ENCODE results near the gene TRPM6.

Gene TRPM6

DNA sequence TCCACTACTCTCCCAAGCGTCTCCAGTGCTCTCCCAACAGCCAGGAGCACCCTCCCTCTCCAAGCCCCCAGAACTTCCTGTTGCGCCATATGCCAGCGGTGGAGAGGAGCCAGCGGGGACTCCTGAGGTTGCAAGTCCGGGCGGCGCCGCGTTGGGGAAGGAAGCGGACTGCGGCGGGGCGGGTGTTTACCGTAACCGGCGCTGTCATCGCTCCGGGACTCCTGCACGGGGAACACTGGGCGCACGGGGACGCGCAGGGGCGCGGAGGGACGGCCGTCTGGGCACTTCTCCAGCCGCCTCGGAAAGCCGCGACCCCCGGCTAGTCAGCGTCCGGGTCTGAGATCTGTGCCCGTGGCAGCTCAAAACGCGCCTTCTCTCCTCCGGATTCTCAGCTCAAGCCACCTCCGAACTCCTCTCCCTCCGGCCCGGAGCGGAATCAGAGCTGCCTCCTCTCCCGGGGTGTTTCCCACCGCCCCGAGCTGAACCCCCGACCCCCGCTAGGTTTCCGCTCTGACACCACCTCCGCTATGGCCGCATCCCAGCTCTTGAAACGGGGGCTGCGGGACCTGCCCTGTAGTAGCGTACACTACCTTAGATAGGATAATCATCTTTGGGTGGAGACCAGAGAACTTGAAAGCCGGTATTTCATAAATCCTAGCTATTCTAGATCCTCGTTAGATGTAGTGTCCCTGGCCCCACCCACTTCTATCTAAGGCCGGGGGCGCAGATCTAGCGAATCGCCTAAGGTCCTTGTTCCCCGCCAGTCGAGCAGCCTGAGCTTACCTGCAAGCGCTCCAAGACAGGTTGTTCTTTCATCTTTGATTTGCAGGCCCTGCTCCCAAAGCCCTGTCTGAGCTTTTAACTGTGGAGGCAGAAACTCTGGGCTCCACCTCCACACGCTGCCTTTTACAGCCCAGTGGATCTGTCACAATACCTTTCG, at the start of gene TRPM6:
Gene TRPM6 (minus strand): TSS at position 881 of the 940 bp plus-strand sequence. CDS start 65 bp downstream, at position 816.
- no peak for TF ChIP-seq GATA2 (IDR thresholded peaks at IDR 0.05; ENCODE audit: low read depth, low read length)
- no peak for TF ChIP-seq GATA3 (IDR thresholded peaks at IDR 0.05; ENCODE audit: low read depth, low read length)

GRCh38 chr9:74935008-74935407, 47.3 kb upstream of the TRPM6 start:
- TF ChIP-seq GATA2 (IDR thresholded peaks at IDR 0.05; ENCODE audit: low read depth, low read length), result no peak
- no peak for TF ChIP-seq GATA3 (IDR thresholded peaks at IDR 0.05; ENCODE audit: low read depth, low read length)

DNA sequence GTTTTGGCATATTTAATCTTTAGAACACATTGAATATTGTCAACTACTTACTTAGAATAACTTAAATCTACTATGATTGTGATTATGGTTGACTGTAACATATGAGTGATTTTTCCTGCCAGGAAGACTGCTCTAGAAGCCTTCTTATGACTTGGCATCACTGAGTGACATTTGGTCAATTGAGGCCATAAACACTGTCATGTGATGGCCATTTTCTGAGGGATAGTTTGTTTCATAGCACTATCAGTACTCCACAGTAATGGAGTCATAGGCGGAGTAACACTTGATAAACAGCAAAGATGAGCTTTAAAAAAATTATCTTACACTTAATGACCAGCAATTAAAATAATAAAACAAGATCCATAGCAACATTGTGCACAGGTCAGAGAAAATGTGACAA, 34.0 kb upstream of the TRPM6 start:
- no peak for TF ChIP-seq GATA3 (IDR thresholded peaks at IDR 0.05; ENCODE audit: low read depth, low read length)
- TF ChIP-seq GATA2 (IDR thresholded peaks at IDR 0.05; ENCODE audit: low read depth, low read length), result no peak

DNA sequence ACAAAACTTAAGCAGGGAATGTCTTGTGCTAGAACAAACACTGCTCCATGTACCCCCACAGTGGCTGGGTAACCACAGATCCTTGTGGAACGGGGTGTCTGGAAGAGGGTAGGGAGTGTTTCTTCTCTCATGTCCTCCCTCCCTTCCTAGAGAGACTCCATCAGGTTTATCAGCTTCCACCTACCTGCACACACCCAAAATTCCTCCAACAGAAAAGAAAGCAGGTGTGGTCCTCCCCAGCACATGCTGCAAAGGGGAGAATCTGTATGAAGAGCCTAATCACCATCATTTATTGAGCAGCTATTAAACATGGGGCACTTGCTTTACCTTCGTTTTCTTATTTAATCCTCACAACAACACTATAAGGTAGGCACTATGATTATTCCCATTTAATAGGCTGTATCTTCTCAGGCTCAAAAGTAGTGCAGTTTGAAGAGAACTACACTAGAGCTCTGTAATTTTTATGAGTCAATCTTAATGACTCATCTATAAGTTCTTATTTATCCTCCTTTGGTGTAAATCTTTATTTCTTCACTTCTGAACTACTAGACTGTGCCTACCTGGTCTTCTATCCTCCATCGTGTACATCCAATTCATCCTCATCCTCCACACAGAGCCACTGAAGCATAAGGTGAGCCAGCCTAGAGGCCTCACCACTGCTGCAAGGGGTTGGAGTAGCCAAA, 33.4 kb upstream of the TRPM6 start:
- TF ChIP-seq GATA3 (IDR thresholded peaks at IDR 0.05; ENCODE audit: low read depth, low read length) (no peak), GATA2 (IDR thresholded peaks at IDR 0.05; ENCODE audit: low read depth, low read length) (no peak)

DNA sequence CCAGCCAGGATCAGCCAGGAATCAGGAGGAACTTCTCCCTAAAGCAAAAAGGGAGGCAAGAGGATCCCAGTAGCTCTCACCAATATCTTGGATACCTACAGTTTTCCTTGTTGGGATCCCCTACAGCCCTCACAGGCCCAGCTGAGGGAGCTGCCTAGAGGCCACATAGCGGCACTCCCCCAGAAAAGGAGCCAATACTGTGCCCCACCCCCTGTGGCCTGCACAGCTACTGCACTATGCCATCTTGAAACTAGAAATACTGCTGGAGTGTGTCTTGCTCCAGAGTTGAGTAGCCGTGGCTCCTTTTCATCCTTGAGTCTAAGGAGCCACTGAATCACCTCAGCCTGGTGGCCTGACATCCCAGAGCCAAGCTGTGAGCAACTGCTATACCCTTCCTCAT, 22.3 kb upstream of the TRPM6 start:
- TF ChIP-seq GATA2 (IDR thresholded peaks at IDR 0.05; ENCODE audit: low read depth, low read length) (no peak), GATA3 (IDR thresholded peaks at IDR 0.05; ENCODE audit: low read depth, low read length) (no peak)

- no peak for TF ChIP-seq GATA2 (IDR thresholded peaks at IDR 0.05; ENCODE audit: low read depth, low read length)
- no peak for TF ChIP-seq GATA3 (IDR thresholded peaks at IDR 0.05; ENCODE audit: low read depth, low read length)
These were observed 20.9 kb upstream of the TRPM6 start for GRCh38 chr9:74908665-74909064.

GRCh38 chr9:74907085-74907484, 19.4 kb upstream of the TRPM6 start:
- no peak for TF ChIP-seq GATA3 (IDR thresholded peaks at IDR 0.05; ENCODE audit: low read depth, low read length)
- no peak for TF ChIP-seq GATA2 (IDR thresholded peaks at IDR 0.05; ENCODE audit: low read depth, low read length)

GRCh38 chr9:74901001-74901400, 13.3 kb upstream of the TRPM6 start:
- no peak for TF ChIP-seq GATA3 (IDR thresholded peaks at IDR 0.05; ENCODE audit: low read depth, low read length)

- TF ChIP-seq GATA2 (IDR thresholded peaks at IDR 0.05; ENCODE audit: low read depth, low read length) (no peak), GATA3 (IDR thresholded peaks at IDR 0.05; ENCODE audit: low read depth, low read length) (no peak)
These were observed 255 bp upstream of the TRPM6 start for GRCh38 chr9:74887981-74888370.

DNA sequence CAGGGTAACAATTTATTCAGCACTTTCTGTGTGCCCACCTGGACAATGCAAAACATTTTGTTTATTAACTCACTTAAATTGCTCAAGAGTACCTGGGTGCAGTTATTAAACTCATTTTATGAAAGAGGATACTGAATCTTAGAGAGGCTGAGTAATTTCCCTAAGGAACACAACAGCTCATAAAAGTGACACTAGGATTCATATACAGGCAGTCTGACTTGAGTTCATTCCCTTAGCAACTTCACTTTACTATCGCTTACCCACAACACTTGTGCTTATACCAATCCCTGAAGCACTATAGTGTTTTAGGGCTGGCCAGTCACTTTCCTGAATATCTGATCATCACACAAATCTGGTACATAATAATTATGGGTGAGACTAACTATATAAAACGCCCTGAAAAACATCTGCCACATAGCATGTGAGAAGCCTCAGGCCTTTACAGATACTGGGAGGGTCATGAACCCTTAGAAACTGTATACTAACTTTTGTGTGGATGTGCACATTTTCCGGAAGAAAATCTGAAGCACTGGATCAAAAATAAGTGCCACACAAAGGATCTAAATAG, 11.3 kb downstream of the TRPM6 start:
- TF ChIP-seq GATA3 (IDR thresholded peaks at IDR 0.05; ENCODE audit: low read depth, low read length) (no peak), GATA2 (IDR thresholded peaks at IDR 0.05; ENCODE audit: low read depth, low read length) (no peak)

- TF ChIP-seq GATA3 (IDR thresholded peaks at IDR 0.05; ENCODE audit: low read depth, low read length), result no peak
These were observed 12.1 kb downstream of the TRPM6 start for GRCh38 chr9:74875656-74876055.

DNA sequence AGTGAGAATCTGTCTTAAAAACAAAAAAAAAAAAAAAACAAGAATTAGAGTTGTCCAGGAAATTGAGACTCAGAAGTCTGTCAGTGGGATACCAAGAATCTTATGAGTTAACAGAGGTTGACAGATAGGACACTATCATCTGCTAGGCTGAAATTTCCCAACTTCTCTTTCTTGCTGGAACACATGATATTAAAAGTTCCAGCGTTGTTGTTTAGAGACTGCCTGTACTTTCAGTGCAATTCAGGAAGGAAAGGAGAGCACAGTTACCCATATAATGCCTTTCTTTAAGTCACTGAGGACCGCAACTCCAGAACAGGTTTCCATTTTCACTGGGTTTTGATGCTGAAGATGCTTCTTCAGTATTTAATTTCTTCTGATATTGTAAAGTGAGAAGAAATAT, 13.5 kb downstream of the TRPM6 start:
- no peak for TF ChIP-seq GATA2 (IDR thresholded peaks at IDR 0.05; ENCODE audit: low read depth, low read length)
- TF ChIP-seq GATA3 (IDR thresholded peaks at IDR 0.05; ENCODE audit: low read depth, low read length), result no peak

DNA sequence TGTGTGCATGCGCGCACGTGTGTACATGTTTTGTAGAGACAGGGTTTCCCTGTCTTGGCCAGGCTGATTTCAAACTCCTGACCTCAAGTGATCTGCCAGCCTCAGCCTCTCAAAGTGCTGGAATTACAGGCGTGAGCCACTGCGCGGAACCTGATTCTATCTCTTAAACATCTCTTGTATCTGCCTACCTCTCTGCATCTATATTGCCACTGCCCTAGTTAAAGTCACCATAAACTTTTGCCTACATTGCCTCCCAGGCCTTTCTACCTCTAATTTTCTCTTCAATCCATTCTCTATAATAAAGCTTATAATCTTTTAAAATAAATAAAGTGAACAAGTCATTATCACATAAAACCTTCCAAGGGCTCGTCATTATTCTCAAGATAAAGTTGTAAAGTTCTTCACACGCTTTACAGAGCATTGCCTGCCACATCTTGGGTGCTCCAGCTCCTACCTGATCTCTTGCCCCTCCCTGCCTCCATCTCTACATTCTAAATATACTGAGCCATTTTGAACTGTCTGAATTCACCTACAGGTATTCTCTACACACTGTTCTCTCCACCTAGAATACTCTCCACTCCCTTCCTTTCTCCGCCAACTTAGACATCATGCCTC, 15.0 kb downstream of the TRPM6 start:
- TF ChIP-seq GATA2 (IDR thresholded peaks at IDR 0.05; ENCODE audit: low read depth, low read length) (no peak), GATA3 (IDR thresholded peaks at IDR 0.05; ENCODE audit: low read depth, low read length) (no peak)

DNA sequence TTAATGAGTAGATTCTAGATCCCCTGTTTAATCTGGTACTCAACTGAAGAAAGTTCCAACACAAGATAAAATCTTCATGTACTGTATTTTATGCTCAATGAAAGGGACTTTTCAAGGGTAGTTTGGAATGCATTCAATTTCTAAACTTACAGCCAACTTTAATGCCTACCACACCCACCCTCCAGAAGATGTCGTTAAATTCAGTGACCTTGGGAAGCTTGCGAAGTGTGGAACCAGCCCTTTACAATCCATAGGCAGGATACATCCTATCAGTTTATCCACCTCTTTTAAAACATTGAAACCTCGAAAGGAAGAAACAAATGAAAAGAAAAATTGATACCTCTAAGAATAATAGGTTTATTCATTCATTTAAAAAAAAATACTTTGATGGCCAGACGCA, 20.2 kb downstream of the TRPM6 start:
- TF ChIP-seq GATA2 (IDR thresholded peaks at IDR 0.05; ENCODE audit: low read depth, low read length), result no peak
- TF ChIP-seq GATA3 (IDR thresholded peaks at IDR 0.05; ENCODE audit: low read depth, low read length), result no peak

All from SH-SY5Y (cell line).